Ramos (cell line): ENCODE data around the gene MRPL19.

ENCODE experiments used
- in situ Hi-C: fragments of 300-500 bp; cut with MboI; formaldehyde crosslinking; loops from one replicate; pipeline ENCODE4 v1.14.3; 2022; ENCODE audit warnings: low sequenced_read_pairs; ENCODE audit not compliant: unreplicated experiment

Gene MRPL19

DNA sequence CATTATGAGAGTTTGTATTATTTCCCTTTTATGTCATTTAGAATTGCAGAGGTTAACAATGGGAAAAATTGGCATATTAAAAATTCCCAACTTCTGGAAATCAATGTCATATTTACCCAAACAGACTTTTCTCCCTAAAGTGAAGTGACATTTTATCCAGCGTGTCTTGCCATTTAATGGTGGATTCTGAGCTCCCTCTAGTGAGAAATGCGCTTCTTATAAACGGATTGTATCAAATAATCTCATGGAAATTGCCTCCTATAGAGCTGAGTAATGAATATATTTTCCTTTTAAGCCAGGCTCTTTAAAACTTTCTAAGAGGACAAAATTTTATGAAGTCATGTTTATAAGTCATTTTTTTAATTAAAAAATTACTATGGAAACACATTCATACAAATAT, 69.8 kb downstream of the MRPL19 start:
- in situ Hi-C loops, result no loop called here

DNA sequence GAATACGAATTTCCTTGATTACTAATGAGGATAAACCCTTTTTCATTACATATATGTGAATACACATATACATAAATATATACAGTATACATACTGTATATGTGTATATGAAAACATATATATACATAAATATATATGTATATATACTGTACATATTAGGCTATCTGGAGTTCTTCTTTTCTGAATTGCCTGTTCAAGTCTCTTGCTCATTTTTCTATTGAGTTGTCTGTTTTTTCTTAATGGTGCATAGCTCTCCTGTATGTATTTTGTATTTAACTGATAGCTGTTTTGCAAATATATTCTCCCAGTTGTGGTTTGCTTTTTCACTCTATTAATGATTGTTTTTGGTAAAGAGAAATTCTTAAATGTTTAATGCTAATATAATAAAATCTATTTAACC, 73.0 kb downstream of the MRPL19 start:
- in situ Hi-C loops, result no loop called here

DNA sequence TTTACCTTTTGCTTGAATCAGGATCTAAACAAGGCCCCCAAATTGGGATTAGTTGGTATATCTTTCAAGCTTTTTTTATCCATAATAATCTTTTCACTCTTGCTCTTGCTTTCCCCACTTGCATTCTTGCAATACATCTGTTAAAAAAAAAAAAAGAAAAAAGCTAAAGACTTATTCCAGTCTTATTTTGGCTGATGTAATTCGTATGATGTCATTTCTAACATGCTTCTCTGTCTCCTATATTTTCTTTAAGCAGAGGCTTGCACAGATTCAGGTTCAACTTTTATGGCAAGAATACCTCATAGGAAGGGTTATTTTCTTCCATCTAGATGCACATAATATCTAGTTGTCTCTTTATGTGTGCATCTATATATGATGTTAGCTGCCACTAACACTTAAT, 73.9 kb downstream of the MRPL19 start:
- in situ Hi-C loops, result no loop called here

DNA sequence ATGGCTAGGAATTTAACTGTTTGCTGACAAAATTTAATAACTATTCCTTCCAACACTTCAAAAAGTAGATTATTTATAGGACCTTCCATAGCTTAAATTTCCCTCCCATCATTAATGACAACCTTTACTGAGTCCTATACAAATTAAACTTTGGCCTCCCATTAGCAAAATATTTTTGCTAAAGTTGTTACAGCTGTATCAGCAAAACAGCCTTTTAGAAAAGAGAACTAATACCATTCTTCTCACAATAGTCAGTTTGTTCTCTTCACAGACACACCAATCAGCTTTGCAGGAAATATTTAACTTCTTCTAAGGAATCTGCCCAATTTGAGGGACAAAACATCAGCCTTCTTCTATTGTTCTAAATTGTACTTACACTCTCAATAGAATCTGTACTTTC, 76.1 kb downstream of the MRPL19 start:
- in situ Hi-C loops, result no loop called here

DNA sequence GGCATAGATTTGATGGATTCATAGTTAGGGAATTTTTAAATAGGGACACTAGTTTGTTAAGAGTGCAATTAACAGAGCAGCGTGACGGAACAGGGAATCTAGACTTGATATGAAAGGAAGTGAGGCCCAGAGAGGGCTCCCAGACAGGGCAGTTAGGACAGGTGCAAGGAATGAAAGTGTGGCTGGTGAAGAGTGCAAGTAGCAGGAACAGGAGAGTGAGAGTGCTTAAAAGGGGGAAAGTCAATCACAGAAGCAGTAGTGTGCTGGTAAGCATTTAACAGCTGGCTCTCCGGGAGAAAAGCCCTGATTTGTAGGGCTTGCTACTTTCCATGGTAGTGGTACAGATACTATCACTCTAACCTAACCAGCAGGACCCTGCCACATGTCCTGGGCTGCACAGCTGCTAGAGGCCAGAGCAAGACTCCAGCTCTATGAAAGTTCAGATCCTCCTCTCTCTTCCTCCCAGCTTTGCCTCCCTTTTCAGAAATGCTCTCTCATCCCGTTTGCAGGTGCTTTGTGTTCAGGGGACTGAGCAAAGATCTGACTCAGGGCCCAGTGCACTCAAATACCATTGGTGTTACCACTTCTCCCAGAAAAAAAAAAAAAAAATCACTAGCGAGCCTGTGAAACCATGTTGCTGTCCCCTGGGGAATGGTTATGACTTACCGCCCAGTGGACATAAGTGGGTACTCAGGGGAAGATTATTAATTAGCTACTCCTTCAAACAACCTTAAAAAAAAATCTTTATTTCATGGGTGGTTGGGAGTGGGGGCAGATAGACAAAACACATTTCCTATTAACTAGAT, 82.2 kb downstream of the MRPL19 start:
- in situ Hi-C loops, result no loop called here

DNA sequence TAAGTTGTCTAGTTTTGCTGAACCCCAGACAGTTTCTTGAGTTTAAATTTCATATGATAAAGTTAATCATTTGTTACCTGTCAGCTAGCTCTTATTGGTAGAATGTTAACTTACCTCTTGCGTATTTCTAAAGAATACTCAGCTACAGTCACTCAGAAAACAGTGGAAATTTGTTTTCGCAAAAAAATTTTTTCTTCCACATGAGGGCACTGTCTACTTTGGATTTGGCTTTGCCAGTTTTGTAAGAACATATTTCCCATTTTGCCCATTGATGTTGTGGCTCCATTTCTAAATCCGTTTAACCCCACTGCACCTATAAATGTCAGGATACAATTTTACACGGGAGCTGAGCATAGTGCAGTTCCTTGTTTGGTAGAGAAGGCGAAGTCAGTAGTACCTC, 83.3 kb downstream of the MRPL19 start:
- in situ Hi-C loops, result no loop called here

DNA sequence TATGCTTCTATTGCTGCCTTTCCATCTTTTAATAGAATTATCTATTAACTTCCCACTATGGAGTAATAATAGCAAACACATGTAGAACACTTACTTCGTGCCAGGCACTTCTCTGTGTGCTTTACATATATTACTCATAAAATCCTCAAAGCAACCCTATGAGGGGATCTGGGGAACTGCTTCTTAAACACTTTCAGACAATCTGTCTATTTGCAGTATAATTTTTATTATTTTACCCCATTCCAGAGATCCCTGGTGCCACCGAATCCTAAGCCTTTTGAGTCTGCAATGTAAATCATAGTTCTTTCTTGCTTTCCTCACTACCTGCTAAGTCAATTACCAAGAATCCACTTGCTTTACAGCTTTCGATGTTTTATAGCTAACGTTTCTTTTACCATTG, 89.7 kb downstream of the MRPL19 start:
- in situ Hi-C loops, result no loop called here

DNA sequence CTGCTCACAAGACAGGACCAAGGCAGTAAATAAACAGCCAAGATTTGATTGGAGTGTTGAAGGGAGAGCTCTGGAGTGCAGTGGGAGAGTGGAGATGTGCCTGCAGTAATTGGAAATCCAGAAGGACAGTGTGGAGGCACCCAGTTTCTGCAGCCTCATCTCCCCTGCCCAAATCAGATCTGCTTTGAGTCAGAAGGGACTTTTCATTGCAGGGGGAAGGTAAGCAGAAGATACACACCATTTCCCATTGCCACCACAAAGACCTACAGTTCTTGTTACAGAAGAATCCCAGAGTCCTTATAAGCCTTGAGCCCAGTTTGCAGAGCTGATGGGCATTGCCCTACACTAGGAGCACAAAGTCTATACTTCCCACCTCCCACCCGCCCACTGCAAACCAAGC, 91.4 kb downstream of the MRPL19 start:
- in situ Hi-C loops, result no loop called here
